ENCODE measurements around the gene S100P. TPM values are rescaled to one million over a fixed set of nuclear protein-coding genes. Genes with fewer than 3 reads are reported as not detected.

Gene S100P
- total RNA-seq, 2 experiments from 2014 or later, result 8.5 to 10.0 TPM

- Mint-ChIP-seq H3K27ac (no peak overlapping the region), H3K4me1 (ENCODE audit: low read depth) (peaks cover 87% of the 10 kb centered on the region), H3K9me3 (no peaks in the 10 kb centered on the region), H3K4me3 (no peak overlapping the region), H3K36me3 (ENCODE audit: low read depth) (no peaks in the 10 kb centered on the region), H3K27me3 (ENCODE audit: low read depth) (no peaks in the 10 kb centered on the region)
- no peak for DNase-seq
- CTCF ChIA-PET, result interaction anchor here (0.8 to 3.7 kb wide), 3 partner anchors 9 to 17 kb away, joined by 3 to 33 read pairs (median 18); a partner anchor contains a TSS
- intact Hi-C loops (cut with micrococcal nuclease), result no loop called here
These were observed 1.3 kb upstream of the S100P start for GRCh38 chr4:6692379-6692778.

- Mint-ChIP-seq H3K36me3 (ENCODE audit: low read depth) (no peaks in the 10 kb centered on the region), H3K4me3 (peak overlapping the region; percentile 4), H3K9me3 (no peaks in the 10 kb centered on the region), H3K27me3 (ENCODE audit: low read depth) (no peaks in the 10 kb centered on the region), H3K4me1 (ENCODE audit: low read depth) (peaks cover 86% of the 10 kb centered on the region), H3K27ac (peak overlapping the region; percentile 63)
- no peak for DNase-seq
- CTCF ChIA-PET, result interaction anchor here (0.8 to 4.1 kb wide), 2 partner anchors 9 to 11 kb away, joined by 3 to 12 read pairs; no protein-coding TSS in a partner anchor
- intact Hi-C loops (cut with micrococcal nuclease), result no loop called here
These were observed 872 bp upstream of the S100P start for GRCh38 chr4:6692806-6693205.

- intact Hi-C loops (cut with micrococcal nuclease), result no loop called here
- Mint-ChIP-seq H3K36me3 (ENCODE audit: low read depth) (peaks cover 2% of the 10 kb centered on the region), H3K4me3 (peak overlapping the region; percentile 68), H3K9me3 (no peaks in the 10 kb centered on the region), H3K27ac (peak overlapping the region; percentile 96), H3K4me1 (ENCODE audit: low read depth) (peaks cover 84% of the 10 kb centered on the region), H3K27me3 (ENCODE audit: low read depth) (no peaks in the 10 kb centered on the region)
- CTCF ChIA-PET, result interaction anchor here (0.6 to 4.1 kb wide), 5 partner anchors 10 to 56 kb away, joined by 3 to 25 read pairs (median 4); no protein-coding TSS in a partner anchor
- peak; percentile 54 for DNase-seq
These were observed 661 bp downstream of the S100P start for GRCh38 chr4:6694177-6694901.

GRCh38 chr4:6695660-6696610, 2.3 kb downstream of the S100P start:
- no peaks in the 10 kb centered on the region for H3K27me3 Mint-ChIP-seq (ENCODE audit: low read depth)
- peak; percentile 63 for DNase-seq
- intact Hi-C loops (cut with micrococcal nuclease), result loop anchor here (1.0 to 2.0 kb wide), 3 partner anchors 9 to 55 kb away; partner anchors contain the start of gene MRFAP1

GRCh38 chr4:6696611-6697010, 2.9 kb downstream of the S100P start:
- Mint-ChIP-seq H3K27me3 (ENCODE audit: low read depth) (no peaks in the 10 kb centered on the region), H3K4me3 (peak overlapping the region; percentile 65), H3K4me1 (ENCODE audit: low read depth) (peaks cover 78% of the 10 kb centered on the region), H3K27ac (peak overlapping the region; percentile 96), H3K36me3 (ENCODE audit: low read depth) (peaks cover 4% of the 10 kb centered on the region), H3K9me3 (no peaks in the 10 kb centered on the region)
- intact Hi-C loops (cut with micrococcal nuclease), result loop anchor here (1.0 to 2.0 kb wide), 3 partner anchors 9 to 56 kb away; partner anchors contain the start of gene MRFAP1
- CTCF ChIA-PET, result interaction anchor here (2.1 to 4.1 kb wide), 3 partner anchors 8 to 21 kb away, joined by 9 to 25 read pairs (median 12); no protein-coding TSS in a partner anchor
- no peak for DNase-seq

More at GRCh38 chr4:6695660-6696610, 2.3 kb downstream of the S100P start:
- Mint-ChIP-seq H3K27ac (peak overlapping the region; percentile 96), H3K4me3 (peak overlapping the region; percentile 65), H3K36me3 (ENCODE audit: low read depth) (peaks cover 4% of the 10 kb centered on the region), H3K4me1 (ENCODE audit: low read depth) (peaks cover 82% of the 10 kb centered on the region), H3K9me3 (no peaks in the 10 kb centered on the region)
- CTCF ChIA-PET, result interaction anchor here (0.7 to 4.1 kb wide), 7 partner anchors 8 to 52 kb away, joined by 3 to 25 read pairs (median 5); no protein-coding TSS in a partner anchor

GRCh38 chr4:6697131-6697530, 3.5 kb downstream of the S100P start:
- H3K27ac Mint-ChIP-seq, result peak overlapping the region; percentile 96
- intact Hi-C loops (cut with micrococcal nuclease), result loop anchor here (2.0 kb wide), 1 partner anchor 56 kb away; the partner anchor contains the start of gene MRFAP1
- no peaks in the 10 kb centered on the region for H3K9me3 Mint-ChIP-seq
- no peak overlapping the region for H3K4me3 Mint-ChIP-seq
- H3K27me3 Mint-ChIP-seq (ENCODE audit: low read depth), result no peaks in the 10 kb centered on the region
- peaks cover 5% of the 10 kb centered on the region for H3K36me3 Mint-ChIP-seq (ENCODE audit: low read depth)
- peaks cover 77% of the 10 kb centered on the region for H3K4me1 Mint-ChIP-seq (ENCODE audit: low read depth)
- DNase-seq, result no peak
- CTCF ChIA-PET, result interaction anchor here (3.7 to 4.1 kb wide), 2 partner anchors 7 to 22 kb away, joined by 12 to 25 read pairs; no protein-coding TSS in a partner anchor

GRCh38 chr4:6699388-6699787, 5.7 kb downstream of the S100P start:
- peaks cover 72% of the 10 kb centered on the region for H3K4me1 Mint-ChIP-seq (ENCODE audit: low read depth)
- no peaks in the 10 kb centered on the region for H3K27me3 Mint-ChIP-seq (ENCODE audit: low read depth)
- H3K36me3 Mint-ChIP-seq (ENCODE audit: low read depth), result peaks cover 12% of the 10 kb centered on the region
- intact Hi-C loops (cut with micrococcal nuclease), result no loop called here
- H3K4me3 Mint-ChIP-seq, result no peak overlapping the region
- H3K9me3 Mint-ChIP-seq, result peaks cover 2% of the 10 kb centered on the region
- H3K27ac Mint-ChIP-seq, result peak overlapping the region; percentile 64
- CTCF ChIA-PET, result interaction anchor here (2.2 to 2.4 kb wide), 2 partner anchors 9 to 24 kb away, joined by 10 to 13 read pairs; no protein-coding TSS in a partner anchor
- DNase-seq, result no peak

GRCh38 chr4:6699903-6700302, 6.2 kb downstream of the S100P start:
- Mint-ChIP-seq H3K27ac (peak overlapping the region; percentile 64), H3K4me1 (ENCODE audit: low read depth) (peaks cover 72% of the 10 kb centered on the region), H3K27me3 (ENCODE audit: low read depth) (no peaks in the 10 kb centered on the region), H3K9me3 (peaks cover 2% of the 10 kb centered on the region), H3K36me3 (ENCODE audit: low read depth) (peaks cover 16% of the 10 kb centered on the region), H3K4me3 (no peak overlapping the region)
- intact Hi-C loops (cut with micrococcal nuclease), result no loop called here
- DNase-seq, result no peak
- CTCF ChIA-PET, result interaction anchor here (2.2 to 2.4 kb wide), 2 partner anchors 10 to 25 kb away, joined by 10 to 13 read pairs; no protein-coding TSS in a partner anchor

- Mint-ChIP-seq H3K27ac (no peak overlapping the region), H3K4me3 (no peak overlapping the region), H3K9me3 (peaks cover 6% of the 10 kb centered on the region), H3K36me3 (ENCODE audit: low read depth) (peaks cover 24% of the 10 kb centered on the region), H3K27me3 (ENCODE audit: low read depth) (no peaks in the 10 kb centered on the region), H3K4me1 (ENCODE audit: low read depth) (peaks cover 73% of the 10 kb centered on the region)
- DNase-seq, result peak; percentile 60
- intact Hi-C loops (cut with micrococcal nuclease), result no loop called here
- CTCF ChIA-PET, result interaction anchor here (0.6 to 11.7 kb wide), 10 partner anchors 9 to 365 kb away, joined by 3 to 96 read pairs (median 3); a partner anchor contains a TSS
These were observed 7.7 kb downstream of the S100P start for GRCh38 chr4:6701371-6701770.

- Mint-ChIP-seq H3K9me3 (peaks cover 6% of the 10 kb centered on the region), H3K27ac (no peak overlapping the region), H3K4me3 (no peak overlapping the region), H3K36me3 (ENCODE audit: low read depth) (peaks cover 32% of the 10 kb centered on the region), H3K4me1 (ENCODE audit: low read depth) (peaks cover 75% of the 10 kb centered on the region), H3K27me3 (ENCODE audit: low read depth) (no peaks in the 10 kb centered on the region)
- CTCF ChIA-PET, result interaction anchor here (0.7 to 11.7 kb wide), 4 partner anchors 8 to 27 kb away, joined by 3 to 96 read pairs (median 15); partner anchors contain the start of gene S100P
- DNase-seq, result no peak
- intact Hi-C loops (cut with micrococcal nuclease), result no loop called here
These were observed 9.1 kb downstream of the S100P start for GRCh38 chr4:6702761-6703160.

- peaks cover 42% of the 10 kb centered on the region for H3K36me3 Mint-ChIP-seq (ENCODE audit: low read depth)
- H3K9me3 Mint-ChIP-seq, result peaks cover 6% of the 10 kb centered on the region
- CTCF ChIA-PET, result interaction anchor here (0.7 to 11.7 kb wide), 5 partner anchors 9 to 170 kb away, joined by 3 to 96 read pairs (median 16); partner anchors contain the start of gene S100P
- H3K4me3 Mint-ChIP-seq, result no peak overlapping the region
- no peaks in the 10 kb centered on the region for H3K27me3 Mint-ChIP-seq (ENCODE audit: low read depth)
- DNase-seq, result peak; percentile 69
- H3K27ac Mint-ChIP-seq, result peak overlapping the region; percentile 79
- H3K4me1 Mint-ChIP-seq (ENCODE audit: low read depth), result peaks cover 73% of the 10 kb centered on the region
- intact Hi-C loops (cut with micrococcal nuclease), result no loop called here
These were observed 10.1 kb downstream of the S100P start for GRCh38 chr4:6703786-6704185.
